HG03460 (cell line): ENCODE measurements around the gene USP6NL.

ENCODE experiments used
- ATAC-seq: cut with Tn5 transposase; IDR thresholded peaks from one replicate; pipeline ENCODE4 v1.9.1; 2021; ENCODE audit not compliant: unreplicated experiment

The USP6NL gene

GRCh38 chr10:11594589-11595394, 16.7 kb downstream of the USP6NL start:
- ATAC-seq: no peak

DNA sequence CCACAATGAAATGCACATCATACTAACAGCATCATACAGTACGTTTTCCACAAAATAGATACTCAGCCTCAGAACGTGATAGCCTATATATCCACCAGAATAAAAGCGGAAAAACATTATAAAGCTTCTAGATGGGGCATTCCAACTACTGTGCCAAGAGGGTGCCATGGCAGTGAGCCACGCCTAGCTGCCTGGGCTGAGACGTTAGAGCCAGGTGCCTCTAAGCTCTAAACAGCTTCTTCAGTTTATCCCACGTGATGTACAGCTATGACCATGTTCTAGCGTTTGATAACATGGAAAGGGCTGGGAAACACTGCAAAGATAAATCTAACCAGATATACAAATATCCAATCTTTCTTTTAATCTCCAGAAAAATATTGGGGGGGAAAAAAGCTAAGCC, 17.8 kb downstream of the USP6NL start:
- ATAC-seq: no peak

- no peak for ATAC-seq
Observed at GRCh38 chr10:11589738-11590137, 21.7 kb downstream of the USP6NL start.

DNA sequence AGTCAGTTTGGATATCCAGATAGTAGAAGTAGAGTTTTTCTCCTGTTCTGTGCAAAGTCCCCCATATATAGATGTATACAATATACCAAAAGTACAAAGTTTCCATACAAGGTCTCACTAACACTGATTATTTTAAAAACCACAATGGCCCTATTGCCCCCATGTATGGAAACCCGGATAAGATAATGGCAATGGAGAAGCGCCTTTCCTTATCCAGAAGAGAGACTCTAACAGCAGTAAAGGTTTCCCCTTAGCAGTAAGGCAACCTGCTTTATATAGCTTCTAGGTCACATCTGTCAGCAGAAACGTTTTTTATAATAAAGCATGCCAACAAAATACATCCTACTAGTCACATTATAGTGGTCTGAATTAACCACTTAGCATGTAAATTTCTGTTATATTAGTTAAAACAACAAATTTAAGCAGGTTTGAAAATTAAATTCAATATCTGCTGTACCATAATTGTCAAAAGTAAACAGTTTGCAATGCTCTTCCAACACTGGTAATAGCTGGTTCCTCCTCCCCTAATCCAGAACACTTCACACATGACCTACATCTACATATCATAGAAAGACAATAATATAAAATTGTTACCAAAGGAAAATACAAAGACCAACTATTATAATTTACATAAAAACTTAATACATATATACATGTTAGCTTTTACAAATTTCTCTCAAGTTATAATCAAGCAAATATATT, 22.4 kb downstream of the USP6NL start:
- ATAC-seq: no peak

- ATAC-seq: no peak
Observed at GRCh38 chr10:11587722-11588259, 23.7 kb downstream of the USP6NL start.

DNA sequence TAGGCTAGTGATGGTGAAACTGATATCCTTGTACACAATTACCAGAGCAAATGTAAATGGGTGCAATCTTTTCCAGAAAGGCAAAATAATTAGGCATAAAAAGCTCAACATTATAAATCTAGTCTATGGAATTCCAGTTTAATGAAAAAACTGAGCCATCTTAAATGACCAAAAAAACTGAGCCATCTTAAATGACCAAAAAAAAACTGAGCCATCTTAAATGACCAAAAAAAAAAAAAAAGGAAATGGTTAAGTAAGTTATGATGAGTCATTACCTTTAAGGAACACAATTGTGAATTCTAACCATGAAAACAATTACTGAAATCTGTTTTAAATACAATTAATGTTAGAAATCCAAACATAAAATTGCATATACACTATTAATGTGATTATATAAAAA, 25.3 kb downstream of the USP6NL start:
- ATAC-seq: no peak

DNA sequence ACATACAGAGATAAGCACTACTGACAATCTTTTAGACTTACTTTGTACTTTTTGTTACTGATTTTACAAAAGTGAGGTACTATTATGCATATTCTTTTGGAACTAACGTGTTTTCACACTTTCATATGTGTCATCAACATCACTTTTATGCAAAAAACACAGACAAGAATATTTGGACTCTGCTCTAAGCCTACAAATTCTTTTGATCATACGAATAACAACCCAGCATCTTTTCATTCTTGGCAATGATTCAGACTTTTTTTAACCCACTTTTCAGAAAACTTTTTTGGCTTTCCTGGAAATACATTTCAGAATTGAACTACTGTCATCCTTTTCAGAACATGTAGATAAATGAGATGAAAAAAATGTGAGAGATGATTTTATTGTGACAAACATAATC, 30.2 kb downstream of the USP6NL start:
- no peak for ATAC-seq

DNA sequence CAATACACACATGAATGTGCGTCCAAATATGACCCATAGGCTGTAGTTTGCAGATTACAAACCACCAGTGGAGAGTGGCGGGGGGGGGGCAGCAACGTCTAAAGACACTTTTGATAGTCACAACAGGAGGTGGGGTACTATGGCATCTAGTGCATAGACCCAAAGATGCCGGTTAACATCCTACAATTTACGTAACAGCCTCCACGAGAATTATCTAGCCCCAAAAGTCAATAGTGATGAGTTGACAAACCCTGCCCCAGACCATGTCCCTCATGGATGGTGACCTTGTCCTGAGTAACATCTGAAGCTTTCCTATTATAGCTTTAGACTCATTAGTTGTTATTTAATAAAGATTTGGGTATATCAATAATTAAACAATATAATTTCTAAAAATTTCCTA, 31.6 kb downstream of the USP6NL start:
- ATAC-seq: no peak

DNA sequence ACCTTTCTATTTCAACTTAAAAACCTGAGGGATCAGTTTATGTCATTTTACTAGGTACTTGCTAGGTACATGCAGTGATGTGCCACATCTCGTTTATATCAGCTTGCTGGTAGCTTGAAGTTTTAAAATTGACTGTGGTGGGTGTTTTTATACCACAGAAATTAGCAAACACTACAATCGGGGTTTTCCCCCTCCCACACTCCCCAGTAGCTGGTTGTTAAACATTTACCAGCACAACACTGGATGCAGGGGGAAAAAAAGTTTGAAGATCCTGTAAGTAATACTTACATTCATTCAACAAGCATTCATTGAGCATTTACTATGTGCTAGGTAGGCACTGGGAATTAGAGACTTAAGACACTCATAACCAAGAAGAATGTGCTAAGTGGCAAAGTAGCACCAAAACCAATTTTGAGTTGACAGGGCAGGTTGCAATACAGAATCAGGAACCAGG, 32.6 kb downstream of the USP6NL start:
- peak; percentile 64 for ATAC-seq

- ATAC-seq: no peak
Observed at GRCh38 chr10:11576092-11576809, 35.2 kb downstream of the USP6NL start.

DNA sequence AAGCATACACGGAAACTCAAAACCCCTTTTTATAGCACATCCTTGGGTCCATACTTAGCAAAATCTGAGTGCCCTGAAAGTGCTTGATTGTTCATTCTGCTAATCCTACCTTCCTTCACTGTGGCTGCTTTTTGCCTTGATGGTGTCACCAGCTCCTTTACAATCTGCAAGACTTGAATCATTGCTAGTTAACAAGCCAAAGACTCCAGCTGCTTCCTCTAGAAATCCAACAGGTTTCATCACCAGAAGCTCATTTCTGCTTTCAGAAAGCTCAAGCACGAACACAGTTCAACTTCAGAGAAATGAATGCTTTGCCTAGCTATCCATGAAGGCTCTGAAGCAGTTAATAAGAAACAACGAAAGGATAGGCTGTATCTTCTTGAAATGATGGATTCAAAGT, 38.0 kb downstream of the USP6NL start:
- no peak for ATAC-seq

DNA sequence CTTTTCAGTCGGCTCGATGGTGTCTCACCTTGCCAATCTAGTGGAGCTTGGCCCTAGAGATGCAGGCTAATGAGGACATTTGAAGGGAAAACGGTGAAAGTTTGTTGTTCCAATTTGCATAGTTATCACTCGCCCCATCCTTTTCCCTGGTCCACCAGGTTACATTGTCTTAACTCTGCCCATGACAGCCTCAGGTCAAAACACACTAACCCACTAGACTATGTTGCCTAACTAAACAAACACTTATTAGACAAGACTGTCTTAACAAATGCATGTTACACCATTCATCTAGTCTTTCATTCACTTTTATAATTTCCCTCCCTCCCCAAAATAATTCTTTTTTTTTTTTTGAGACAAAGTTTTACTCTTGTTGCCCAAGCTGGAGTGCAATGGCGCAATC, 40.7 kb downstream of the USP6NL start:
- ATAC-seq: no peak

- ATAC-seq: no peak
Observed at GRCh38 chr10:11569471-11569870, 42.0 kb downstream of the USP6NL start.

- no peak for ATAC-seq
Observed at GRCh38 chr10:11568578-11568977, 42.9 kb downstream of the USP6NL start.

GRCh38 chr10:11564741-11565140, 46.7 kb downstream of the USP6NL start:
- no peak for ATAC-seq

GRCh38 chr10:11563936-11564335, 47.5 kb downstream of the USP6NL start:
- ATAC-seq: no peak

DNA sequence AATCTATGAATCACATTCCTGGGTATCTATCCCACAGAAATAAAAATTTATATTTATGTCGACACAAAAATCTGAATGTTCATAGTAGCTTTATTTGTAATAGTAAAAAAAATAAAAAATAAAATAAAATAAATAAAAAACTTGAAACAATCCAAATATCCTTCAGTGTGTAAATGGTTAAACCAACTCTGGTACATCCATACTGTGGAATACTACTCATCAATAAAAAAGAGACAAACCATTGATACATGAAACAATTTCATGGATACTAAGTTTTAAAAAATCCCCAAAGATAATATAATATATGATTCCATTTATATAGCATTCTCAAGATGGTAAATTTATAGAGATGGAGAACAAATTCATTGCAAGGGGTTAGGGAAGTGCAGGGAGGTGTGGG, 48.6 kb downstream of the USP6NL start:
- ATAC-seq: no peak

- peak; percentile 82 for ATAC-seq
Observed at GRCh38 chr10:11560076-11560709, 51.3 kb downstream of the USP6NL start.

DNA sequence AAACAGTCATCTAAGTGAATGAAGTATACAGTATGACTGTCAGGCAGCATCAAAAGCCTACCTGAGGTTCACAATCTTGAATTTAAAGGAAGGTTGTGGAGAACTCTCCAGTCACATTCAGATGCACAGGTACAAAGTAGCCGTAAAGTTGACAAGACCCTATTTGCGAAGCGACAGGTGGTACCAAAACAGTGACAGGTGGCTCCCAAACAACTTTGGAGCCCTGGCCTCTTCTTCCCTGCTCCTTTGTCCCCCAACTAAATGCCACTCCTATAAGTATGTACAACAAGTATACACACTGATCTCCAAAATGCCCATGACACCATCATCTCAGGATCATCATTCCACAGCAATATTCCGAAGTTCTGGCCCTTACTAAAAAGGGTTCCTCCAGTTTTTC, 53.5 kb downstream of the USP6NL start:
- no peak for ATAC-seq

DNA sequence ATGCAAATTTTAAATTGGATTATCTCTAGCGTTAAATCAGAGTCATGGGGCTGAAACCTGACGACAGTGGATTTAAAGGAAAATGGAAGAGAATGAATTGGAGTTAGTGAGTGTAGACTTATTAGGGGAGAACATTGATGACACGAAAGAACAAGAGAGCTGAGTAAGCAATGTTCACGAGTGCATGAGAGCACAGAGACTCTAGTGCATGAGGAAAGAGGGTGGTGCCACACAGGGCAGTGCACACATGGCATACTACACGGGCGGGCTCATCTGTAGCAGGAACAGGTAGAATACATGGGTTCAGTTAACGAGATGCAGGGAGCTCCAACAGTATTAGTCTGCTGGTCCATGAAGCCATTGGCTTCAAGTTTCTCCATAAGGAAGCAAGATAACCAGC, 53.9 kb downstream of the USP6NL start:
- no peak for ATAC-seq

GRCh38 chr10:11555556-11555955, 55.9 kb downstream of the USP6NL start:
- no peak for ATAC-seq
